Renal cortical epithelial cell (primary cell): ENCODE results near the gene FZD4. TPM values are rescaled to one million over a fixed set of nuclear protein-coding genes. Genes with fewer than 3 reads are reported as not detected.
"Not testable (repeated sequence)": the region's sequence is repeated elsewhere in the genome, so short reads cannot be mapped to it uniquely, and the experiment has no call there.

Source experiments
- DNase-seq: peaks from one replicate; pipeline ENCODE4 v3.0.0-alpha.2; 2011; ENCODE audit warnings: low read depth
- total RNA-seq: library from RNA; depleted of rRNA; stranded (reverse); fragments of >200 nt; gene quantifications from 2 replicates; pipeline ENCODE4 v1.2.3, GENCODE V29; 2014

The FZD4 gene
- 2.8 and 6.8 TPM in 2 replicates for total RNA-seq

GRCh38 chr11:86955361-86956120 is at the start of gene FZD4:
Gene FZD4, minus strand, starts transcription at chr11:86955395. Its CDS starts 310 bp downstream, at chr11:86955085.
- DNase-seq = peak; percentile 59

GRCh38 chr11:87004281-87004680 is 49.1 kb upstream of the FZD4 start:
- DNase-seq = not testable (repeated sequence)

- DNase-seq = no peak
Measured at GRCh38 chr11:87002918-87003317, 47.7 kb upstream of the FZD4 start.

- peak; percentile 50 for DNase-seq
Measured at GRCh38 chr11:86999859-87000753, 44.9 kb upstream of the FZD4 start.

- DNase-seq = no peak
Measured at GRCh38 chr11:86999388-86999787, 44.2 kb upstream of the FZD4 start.

- no peak for DNase-seq
Measured at GRCh38 chr11:86996953-86997570, 41.9 kb upstream of the FZD4 start.

GRCh38 chr11:86993031-86993430 is 37.8 kb upstream of the FZD4 start:
- DNase-seq = no peak

- DNase-seq = not testable (repeated sequence)
Measured at GRCh38 chr11:86992340-86992739, 37.1 kb upstream of the FZD4 start.

GRCh38 chr11:86991341-86991740 is 36.1 kb upstream of the FZD4 start:
- DNase-seq = no peak

- peak; percentile 80 for DNase-seq
Measured at GRCh38 chr11:86990515-86990914, 35.3 kb upstream of the FZD4 start.

- no peak for DNase-seq
Measured at GRCh38 chr11:86990031-86990430, 34.8 kb upstream of the FZD4 start.

- no peak for DNase-seq
Measured at GRCh38 chr11:86988351-86988881, 33.2 kb upstream of the FZD4 start.

GRCh38 chr11:86987679-86988078 is 32.5 kb upstream of the FZD4 start:
- DNase-seq = no peak

- no peak for DNase-seq
Measured at GRCh38 chr11:86984701-86985100, 29.5 kb upstream of the FZD4 start.

GRCh38 chr11:86983021-86983488 is 27.9 kb upstream of the FZD4 start:
- peak; percentile 39 for DNase-seq

- no peak for DNase-seq
Measured at GRCh38 chr11:86981777-86982540, 26.8 kb upstream of the FZD4 start.

GRCh38 chr11:86980086-86980796 is 25.0 kb upstream of the FZD4 start:
- peak; percentile 51 for DNase-seq

- DNase-seq = peak; percentile 33
Measured at GRCh38 chr11:86978756-86979608, 23.8 kb upstream of the FZD4 start.

GRCh38 chr11:86978247-86978646 is 23.1 kb upstream of the FZD4 start:
- DNase-seq = peak; percentile 36
